Activated CD4-positive, alpha-beta T cell treated with anti-CD3 and anti-CD28 coated beads, Interleukin-2, amount 10 ng/mL, durations not matched to agents 7 days and 5 days (primary cell): ENCODE measurements around the gene C1orf21. TPM values are rescaled to one million over a fixed set of nuclear protein-coding genes. Genes with fewer than 3 reads are reported as not detected.

Experiments
- CTCF ChIA-PET: fragments of 350-600 bp; sonication (Branson Sonifier 250); formaldehyde crosslinking; loops from one replicate; lab custom pipeline; 2021; ENCODE audit warnings: antibody characterized with exemption; lab: Charles Lee
- POLR2A ChIA-PET: fragments of 350-600 bp; sonication (Branson Sonifier 250); formaldehyde crosslinking; loops from one replicate; lab custom pipeline; 2021; ENCODE audit warnings: antibody characterized with exemption; lab: Charles Lee
- DNase-seq: peaks from one replicate; pipeline ENCODE4 v3.0.0-alpha.2; 2020
- H3K27ac Mint-ChIP-seq: one replicate; pipeline ENCODE4 v1.8.0; 2021; ENCODE audit warnings: mild to moderate bottlenecking, moderate library complexity, mixed read lengths
- H3K27me3 Mint-ChIP-seq: one replicate; pipeline ENCODE4 v1.8.0; 2021; ENCODE audit warnings: mixed read lengths
- H3K36me3 Mint-ChIP-seq: one replicate; pipeline ENCODE4 v1.8.0; 2021; ENCODE audit warnings: low read depth, mixed read lengths
- H3K4me1 Mint-ChIP-seq: one replicate; pipeline ENCODE4 v1.8.0; 2021; ENCODE audit warnings: mixed read lengths
- H3K4me3 Mint-ChIP-seq: one replicate; pipeline ENCODE4 v1.8.0; 2021; ENCODE audit warnings: mild to moderate bottlenecking, moderate library complexity, mixed read lengths
- H3K9me3 Mint-ChIP-seq: one replicate; pipeline ENCODE4 v1.8.0; 2021; ENCODE audit warnings: mixed read lengths
- total RNA-seq, 2 experiments: library from RNA; stranded (reverse); gene quantifications; one replicate each; pipeline ENCODE4 v1.2.3, GENCODE V29; 2021

The C1orf21 gene
- total RNA-seq, 2 experiments from 2014 or later = 7.4 to 8.1 TPM

- Mint-ChIP-seq H3K4me1 (no peaks in the 10 kb centered on the region), H3K36me3 (no peaks in the 10 kb centered on the region), H3K4me3 (no peak overlapping the region), H3K27ac (no peak overlapping the region), H3K9me3 (no peaks in the 10 kb centered on the region), H3K27me3 (no peaks in the 10 kb centered on the region)
- POLR2A ChIA-PET = no interaction called here
- no peak for DNase-seq
- CTCF ChIA-PET = no interaction called here
Observed at GRCh38 chr1:184424157-184424556, 37.3 kb downstream of the C1orf21 start.

GRCh38 chr1:184424945-184425344, 38.1 kb downstream of the C1orf21 start:
- no peaks in the 10 kb centered on the region for H3K9me3 Mint-ChIP-seq
- no peaks in the 10 kb centered on the region for H3K4me1 Mint-ChIP-seq
- no peak overlapping the region for H3K27ac Mint-ChIP-seq
- H3K4me3 Mint-ChIP-seq = no peak overlapping the region
- H3K36me3 Mint-ChIP-seq = no peaks in the 10 kb centered on the region
- POLR2A ChIA-PET = no interaction called here
- no peak for DNase-seq
- no peaks in the 10 kb centered on the region for H3K27me3 Mint-ChIP-seq
- CTCF ChIA-PET = no interaction called here

DNA sequence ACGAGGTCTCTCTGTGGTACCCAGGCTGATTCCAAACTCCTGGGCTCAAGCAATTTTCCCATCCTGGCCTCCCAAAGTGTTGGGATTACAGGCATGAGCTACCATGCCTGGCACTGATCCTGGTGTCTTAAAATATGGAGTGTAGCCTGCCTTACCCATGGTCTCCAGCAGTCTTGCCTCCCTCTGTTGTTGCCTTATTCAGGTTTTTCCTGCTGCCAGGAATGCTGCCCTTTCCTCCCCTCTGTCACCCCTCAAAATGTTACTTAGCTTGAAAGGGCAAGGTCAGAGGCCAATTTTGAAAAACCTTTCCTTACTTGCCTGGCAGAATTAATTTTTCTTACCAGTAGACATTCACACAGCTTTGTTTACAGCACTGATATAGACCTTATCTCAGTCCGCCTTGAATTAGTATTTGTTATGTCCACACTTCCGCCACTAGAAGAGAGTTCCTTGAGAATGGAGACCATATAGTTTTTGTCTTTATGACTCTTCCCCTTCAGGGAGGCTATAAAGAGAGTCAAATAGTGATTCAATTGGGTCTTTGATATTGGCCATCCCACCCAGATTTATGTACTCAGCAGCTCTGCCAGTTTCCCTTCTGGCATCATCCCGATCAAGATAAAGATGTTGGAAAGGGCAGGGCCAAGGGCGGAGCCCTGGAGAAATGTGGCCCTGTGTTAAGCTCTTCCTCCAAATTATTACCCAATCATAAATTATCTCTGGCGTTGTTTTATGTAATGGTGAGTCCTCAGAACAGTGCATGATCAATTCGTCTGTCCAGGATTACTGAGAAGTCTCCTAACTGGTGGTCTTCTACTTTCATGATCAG, 38.8 kb downstream of the C1orf21 start:
- CTCF ChIA-PET = no interaction called here
- no peak for DNase-seq
- Mint-ChIP-seq H3K9me3 (no peaks in the 10 kb centered on the region), H3K36me3 (no peaks in the 10 kb centered on the region), H3K4me1 (no peaks in the 10 kb centered on the region), H3K27ac (no peak overlapping the region), H3K27me3 (no peaks in the 10 kb centered on the region), H3K4me3 (no peak overlapping the region)
- POLR2A ChIA-PET = no interaction called here

- no peaks in the 10 kb centered on the region for H3K9me3 Mint-ChIP-seq
- no peak overlapping the region for H3K4me3 Mint-ChIP-seq
- no peak for DNase-seq
- H3K27ac Mint-ChIP-seq = no peak overlapping the region
- ChIA-PET CTCF (no interaction called here), POLR2A (no interaction called here)
- no peaks in the 10 kb centered on the region for H3K4me1 Mint-ChIP-seq
- no peaks in the 10 kb centered on the region for H3K27me3 Mint-ChIP-seq
- no peaks in the 10 kb centered on the region for H3K36me3 Mint-ChIP-seq
Observed at GRCh38 chr1:184426278-184426674, 39.4 kb downstream of the C1orf21 start.

DNA sequence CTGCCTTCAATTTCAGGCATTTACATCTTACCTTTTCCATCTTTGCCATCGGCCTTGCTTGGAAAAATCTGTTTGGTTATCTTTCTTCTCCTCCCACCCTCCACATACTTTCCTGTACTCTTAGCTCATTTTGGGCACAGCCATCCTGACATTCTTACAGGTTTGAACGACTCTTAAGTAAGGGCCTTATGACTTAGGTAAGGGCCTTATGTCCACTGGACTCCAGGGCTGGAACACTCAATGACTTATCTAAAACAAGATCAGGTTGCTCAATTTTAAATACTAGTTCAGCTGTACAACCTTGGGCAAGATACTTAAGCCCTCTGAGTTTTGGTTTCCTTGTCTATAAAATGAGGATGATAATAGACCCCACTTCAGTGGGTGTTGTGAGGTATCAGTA, 40.9 kb downstream of the C1orf21 start:
- Mint-ChIP-seq H3K4me1 (no peaks in the 10 kb centered on the region), H3K9me3 (no peaks in the 10 kb centered on the region), H3K36me3 (no peaks in the 10 kb centered on the region), H3K4me3 (no peak overlapping the region), H3K27ac (no peak overlapping the region), H3K27me3 (no peaks in the 10 kb centered on the region)
- CTCF ChIA-PET = no interaction called here
- POLR2A ChIA-PET = no interaction called here
- no peak for DNase-seq

GRCh38 chr1:184428604-184429003, 41.8 kb downstream of the C1orf21 start:
- Mint-ChIP-seq H3K4me1 (no peaks in the 10 kb centered on the region), H3K4me3 (no peak overlapping the region), H3K27me3 (no peaks in the 10 kb centered on the region), H3K9me3 (no peaks in the 10 kb centered on the region), H3K27ac (no peak overlapping the region), H3K36me3 (no peaks in the 10 kb centered on the region)
- no peak for DNase-seq
- ChIA-PET CTCF (no interaction called here), POLR2A (no interaction called here)

- Mint-ChIP-seq H3K27ac (no peak overlapping the region), H3K36me3 (no peaks in the 10 kb centered on the region), H3K27me3 (no peaks in the 10 kb centered on the region), H3K4me1 (no peaks in the 10 kb centered on the region), H3K4me3 (no peak overlapping the region), H3K9me3 (no peaks in the 10 kb centered on the region)
- POLR2A ChIA-PET = no interaction called here
- CTCF ChIA-PET = no interaction called here
- no peak for DNase-seq
Observed at GRCh38 chr1:184429335-184429734, 42.5 kb downstream of the C1orf21 start.

- no peaks in the 10 kb centered on the region for H3K4me1 Mint-ChIP-seq
- ChIA-PET CTCF (no interaction called here), POLR2A (no interaction called here)
Observed at GRCh38 chr1:184433956-184434502, 47.2 kb downstream of the C1orf21 start.

GRCh38 chr1:184437291-184437690, 50.5 kb downstream of the C1orf21 start:
- H3K9me3 Mint-ChIP-seq = no peaks in the 10 kb centered on the region
- H3K4me3 Mint-ChIP-seq = no peak overlapping the region
- no peaks in the 10 kb centered on the region for H3K4me1 Mint-ChIP-seq
- DNase-seq = no peak
- no peaks in the 10 kb centered on the region for H3K36me3 Mint-ChIP-seq
- ChIA-PET CTCF (no interaction called here), POLR2A (no interaction called here)
- H3K27me3 Mint-ChIP-seq = no peaks in the 10 kb centered on the region
- no peak overlapping the region for H3K27ac Mint-ChIP-seq

More at GRCh38 chr1:184433956-184434502, 47.2 kb downstream of the C1orf21 start:
- Mint-ChIP-seq H3K27ac (no peak overlapping the region), H3K4me3 (no peak overlapping the region), H3K9me3 (no peaks in the 10 kb centered on the region), H3K27me3 (no peaks in the 10 kb centered on the region), H3K36me3 (no peaks in the 10 kb centered on the region)
- DNase-seq = no peak

- Mint-ChIP-seq H3K27me3 (no peaks in the 10 kb centered on the region), H3K9me3 (no peaks in the 10 kb centered on the region), H3K36me3 (no peaks in the 10 kb centered on the region), H3K4me1 (no peaks in the 10 kb centered on the region), H3K27ac (no peak overlapping the region), H3K4me3 (no peak overlapping the region)
- no peak for DNase-seq
- ChIA-PET CTCF (no interaction called here), POLR2A (no interaction called here)
Observed at GRCh38 chr1:184438363-184438762, 51.5 kb downstream of the C1orf21 start.

GRCh38 chr1:184442260-184442659, 55.4 kb downstream of the C1orf21 start:
- Mint-ChIP-seq H3K9me3 (no peaks in the 10 kb centered on the region), H3K27ac (no peak overlapping the region), H3K27me3 (no peaks in the 10 kb centered on the region), H3K4me1 (no peaks in the 10 kb centered on the region), H3K4me3 (no peak overlapping the region), H3K36me3 (no peaks in the 10 kb centered on the region)
- no peak for DNase-seq
- CTCF ChIA-PET = interaction anchor here (0.9 kb wide), 1 partner anchor 12 kb away, joined by 4 read pairs; no protein-coding TSS in a partner anchor
- POLR2A ChIA-PET = no interaction called here

- DNase-seq = no peak
- Mint-ChIP-seq H3K27ac (no peak overlapping the region), H3K36me3 (no peaks in the 10 kb centered on the region), H3K4me1 (no peaks in the 10 kb centered on the region), H3K9me3 (no peaks in the 10 kb centered on the region), H3K27me3 (no peaks in the 10 kb centered on the region), H3K4me3 (no peak overlapping the region)
- POLR2A ChIA-PET = no interaction called here
- CTCF ChIA-PET = no interaction called here
Observed at GRCh38 chr1:184443201-184443600, 56.4 kb downstream of the C1orf21 start.

GRCh38 chr1:184443624-184444023, 56.8 kb downstream of the C1orf21 start:
- no peaks in the 10 kb centered on the region for H3K4me1 Mint-ChIP-seq
- no peaks in the 10 kb centered on the region for H3K36me3 Mint-ChIP-seq
- ChIA-PET POLR2A (no interaction called here), CTCF (interaction anchor here (0.6 kb wide), 1 partner anchor 305 kb away, joined by 3 read pairs; no protein-coding TSS in a partner anchor)
- H3K27me3 Mint-ChIP-seq = no peaks in the 10 kb centered on the region
- DNase-seq = no peak
- no peaks in the 10 kb centered on the region for H3K9me3 Mint-ChIP-seq
- H3K4me3 Mint-ChIP-seq = no peak overlapping the region
- H3K27ac Mint-ChIP-seq = no peak overlapping the region
